HepG2 (cell line): Measurements from ENCODE around the gene SIGMAR1. TPM values are rescaled to one million over a fixed set of nuclear protein-coding genes. Genes with fewer than 3 reads are reported as not detected.

ENCODE experiments used
- CBX5 ChIP-seq: sonication (generic); formaldehyde crosslinking; IDR thresholded peaks from 2 replicates; pipeline ENCODE4 v1.4.0; 2020; ENCODE audit warnings: missing genetic modification reagents, borderline replicate concordance
- CEBPG ChIP-seq: IDR thresholded peaks from 2 replicates; pipeline ENCODE4 v1.6.1; 2016
- ELF4 ChIP-seq: sonication (generic); formaldehyde crosslinking; IDR thresholded peaks from 2 replicates; pipeline ENCODE4 v1.5.0; 2020; ENCODE audit warnings: missing genetic modification reagents, mild to moderate bottlenecking, moderate library complexity, borderline replicate concordance
- GATA4 ChIP-seq: sonication (generic); IDR thresholded peaks from 2 replicates; pipeline ENCODE4 v1.6.1; 2016; ENCODE audit warnings: antibody characterized with exemption, low read depth, borderline replicate concordance
- HIVEP1 ChIP-seq: sonication (generic); formaldehyde crosslinking; IDR thresholded peaks from 2 replicates; pipeline ENCODE4 v1.4.0; 2020; ENCODE audit warnings: mild to moderate bottlenecking, missing genetic modification reagents
- IKZF4 ChIP-seq: sonication (generic); formaldehyde crosslinking; IDR thresholded peaks from 2 replicates; pipeline ENCODE4 v1.5.1; 2020; ENCODE audit warnings: borderline replicate concordance, mild to moderate bottlenecking, low read depth, missing genetic modification reagents; ENCODE audit errors: not compliant biosample characterization
- IRX3 ChIP-seq: sonication (generic); formaldehyde crosslinking; IDR thresholded peaks from 2 replicates; pipeline ENCODE4 v1.8.1; 2023; ENCODE audit warnings: mild to moderate bottlenecking, low read depth, missing genetic modification reagents, borderline replicate concordance
- KDM3A ChIP-seq: IDR thresholded peaks from 2 replicates; pipeline ENCODE4 v1.6.1; 2018; ENCODE audit warnings: low read depth, missing compliant biosample characterization
- NR3C1 ChIP-seq: sonication (generic); formaldehyde crosslinking; IDR thresholded peaks from 2 replicates; pipeline ENCODE4 v1.4.0; 2020; ENCODE audit warnings: missing genetic modification reagents
- PHB2 ChIP-seq: fragments of 450-650 bp; IDR thresholded peaks from 2 replicates; pipeline ENCODE4 v1.6.1; 2018; ENCODE audit not compliant: partially characterized antibody
- PHF8 ChIP-seq: sonication (generic); formaldehyde crosslinking; IDR thresholded peaks from 2 replicates; pipeline ENCODE4 v1.5.0; 2020; ENCODE audit warnings: missing genetic modification reagents
- SMAD1 ChIP-seq: sonication (generic); formaldehyde crosslinking; IDR thresholded peaks from 2 replicates; pipeline ENCODE4 v1.4.0; 2020; ENCODE audit warnings: missing genetic modification reagents, low read depth, mild to moderate bottlenecking, borderline replicate concordance
- SP4 ChIP-seq: sonication (generic); formaldehyde crosslinking; IDR thresholded peaks from 2 replicates; pipeline ENCODE4 v1.8.1; 2023; ENCODE audit warnings: mild to moderate bottlenecking, missing genetic modification reagents
- TBX2 ChIP-seq: sonication (generic); formaldehyde crosslinking; IDR thresholded peaks from 2 replicates; pipeline ENCODE4 v1.5.0; 2020; ENCODE audit warnings: missing genetic modification reagents, mild to moderate bottlenecking, borderline replicate concordance
- TCF7L2 ChIP-seq: IDR thresholded peaks from 2 replicates; pipeline ENCODE4 v1.6.1; 2011; ENCODE audit warnings: mild to moderate bottlenecking, low read depth, low read length, moderate library complexity
- YEATS4 ChIP-seq: sonication (generic); formaldehyde crosslinking; IDR thresholded peaks from 2 replicates; pipeline ENCODE4 v1.4.0; 2020; ENCODE audit warnings: missing genetic modification reagents, borderline replicate concordance
- ZBTB3 ChIP-seq: sonication (generic); formaldehyde crosslinking; IDR thresholded peaks from 2 replicates; pipeline ENCODE4 v1.4.0; 2020; ENCODE audit warnings: low read depth, mild to moderate bottlenecking, moderate library complexity, missing genetic modification reagents, borderline replicate concordance
- ZFP37 ChIP-seq: sonication (generic); formaldehyde crosslinking; IDR thresholded peaks from 2 replicates; pipeline ENCODE4 v1.4.0; 2020; ENCODE audit warnings: missing genetic modification reagents, borderline replicate concordance
- ZNF660 ChIP-seq: sonication (generic); formaldehyde crosslinking; IDR thresholded peaks from 2 replicates; pipeline ENCODE4 v1.5.1; 2020; ENCODE audit warnings: mild to moderate bottlenecking, low read depth, missing genetic modification reagents, borderline replicate concordance
- ZNF782 ChIP-seq: sonication (generic); formaldehyde crosslinking; IDR thresholded peaks from 2 replicates; pipeline ENCODE4 v1.4.0; 2020; ENCODE audit warnings: missing genetic modification reagents, mild to moderate bottlenecking, borderline replicate concordance
- ZNF891 ChIP-seq: sonication (generic); formaldehyde crosslinking; IDR thresholded peaks from 2 replicates; pipeline ENCODE4 v1.5.0; 2020; ENCODE audit warnings: mild to moderate bottlenecking, missing genetic modification reagents
- polyA plus RNA-seq, 8 experiments: library from polyadenylated mRNA; depleted of rRNA in 3 of 8; stranded (reverse) in 7 of 8; unstranded in 1 of 8; fragments of >200 nt; fragmentation: Illumina TruSeq in 4 of 8; extraction: Trizol in 4 of 8; gene quantifications; 2 replicates each; pipeline versions ENCODE4 v1.2.1 to v1.2.3, GENCODE V29; 2011 to 2016; ENCODE audit warnings: low read depth in 4 of 8, missing spikeins in 1 of 8, mixed read lengths in 1 of 8; ENCODE audit not compliant: insufficient read depth in 1 of 8
- total RNA-seq, 5 experiments: library from RNA; depleted of rRNA; stranded (reverse); fragments of >200 nt; fragmentation: Illumina TruSeq; extraction: Trizol; gene quantifications; 2 replicates each; pipeline ENCODE4 v1.2.3, GENCODE V29; 2016; ENCODE audit warnings: low read depth in 1 of 5
- TF ChIP-seq, protein P1 (sequence below): IDR thresholded peaks from 2 replicates; pipeline ENCODE4 v1.6.1; 2016; ENCODE audit warnings: missing genetic modification reagents, missing compliant biosample characterization
- TF ChIP-seq, protein P2 (sequence below): sonication (generic); formaldehyde crosslinking; IDR thresholded peaks from 2 replicates; pipeline ENCODE4 v1.8.0; 2022; ENCODE audit warnings: missing genetic modification reagents, low read depth, mild to moderate bottlenecking, borderline replicate concordance
- TF ChIP-seq, protein P3 (sequence below): conservative IDR thresholded peaks from 2 replicates; pipeline ENCODE4 v1.6.1; 2018; ENCODE audit warnings: missing genetic modification reagents
- TF ChIP-seq, protein P4 (sequence below): sonication (generic); formaldehyde crosslinking; IDR thresholded peaks from 2 replicates; pipeline ENCODE4 v1.4.0; 2020; ENCODE audit warnings: missing genetic modification reagents, borderline replicate concordance
- TF ChIP-seq, protein P5 (sequence below): sonication (generic); formaldehyde crosslinking; IDR thresholded peaks from 2 replicates; pipeline ENCODE4 v1.4.0; 2020; ENCODE audit warnings: missing genetic modification reagents

Gene SIGMAR1
- total and polyA plus RNA-seq, 2 of the 13 experiments (the other 11 are each of a cell fraction or from before 2014, with no cell fraction given) = 38.9 to 60.8 TPM

DNA sequence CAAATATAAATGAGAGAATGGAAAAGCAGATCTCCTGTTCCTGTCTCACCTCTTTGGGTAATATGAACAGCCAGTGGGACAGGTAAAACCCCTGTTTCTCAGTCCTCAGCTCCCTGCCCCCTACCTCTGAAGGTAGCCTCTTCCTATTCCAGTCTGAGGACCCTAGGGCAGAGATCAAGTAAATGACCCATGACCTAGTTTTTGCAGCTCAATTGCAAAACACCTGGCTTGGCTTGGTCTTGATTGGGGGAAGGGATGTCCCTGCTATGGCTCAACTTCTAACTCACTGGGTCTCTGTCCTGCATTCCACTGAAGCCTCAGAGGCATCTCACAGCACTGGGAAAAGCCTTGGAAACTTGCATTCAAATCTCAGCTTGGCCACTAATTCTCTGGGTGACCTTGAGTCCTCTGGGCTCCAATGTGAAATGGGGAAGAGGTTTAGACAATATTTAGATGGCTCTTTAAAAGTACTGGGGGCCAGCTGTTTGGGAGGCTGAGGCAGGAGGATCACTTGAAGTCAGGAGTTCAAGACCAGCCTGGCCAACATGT, 7.3 kb upstream of the SIGMAR1 start (continued):
- TF ChIP-seq YEATS4 (CRISPR knock-in tag) (no peak), NR3C1 (CRISPR knock-in tag) (no peak), CBX5 (CRISPR knock-in tag) (peak; percentile 81; the same call in 1 of the 2 replicates), HIVEP1 (CRISPR knock-in tag) (no peak), KDM3A (CRISPR knock-in tag) (no peak), ZBTB3 (0 out of 2 replicates have a peak, but pooled peaks have one; percentile 45), GATA4 (no peak), SMAD1 (CRISPR knock-in tag) (no peak), ZNF891 (CRISPR knock-in tag) (no peak), TBX2 (CRISPR knock-in tag) (peak; percentile 53; the same call in 1 of the 2 replicates), TCF7L2 (no peak), ZFP37 (CRISPR knock-in tag) (no peak), SP4 (no peak; the same call in 1 of the 2 replicates), CEBPG (peak; percentile 93), PHF8 (CRISPR knock-in tag) (no peak), ZNF660 (CRISPR knock-in tag) (no peak), PHB2 (no peak), ZNF782 (CRISPR knock-in tag) (no peak), IRX3 (CRISPR knock-in tag) (no peak), IKZF4 (CRISPR knock-in tag) (no peak), ELF4 (CRISPR knock-in tag) (no peak)
- TF ChIP-seq, protein P1, sequence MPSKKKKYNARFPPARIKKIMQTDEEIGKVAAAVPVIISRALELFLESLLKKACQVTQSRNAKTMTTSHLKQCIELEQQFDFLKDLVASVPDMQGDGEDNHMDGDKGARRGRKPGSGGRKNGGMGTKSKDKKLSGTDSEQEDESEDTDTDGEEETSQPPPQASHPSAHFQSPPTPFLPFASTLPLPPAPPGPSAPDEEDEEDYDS (CRISPR knock-in tag) = no peak
- TF ChIP-seq, protein P2, sequence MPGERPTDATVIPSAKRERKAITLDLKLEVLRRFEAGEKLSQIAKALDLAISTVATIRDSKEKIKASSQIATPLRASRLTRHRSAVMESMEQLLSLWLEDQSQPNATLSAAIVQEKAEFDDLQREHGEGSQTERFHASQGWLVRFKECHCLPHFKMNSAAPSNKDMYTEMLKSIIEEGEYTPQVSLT (CRISPR knock-in tag) = no peak
- TF ChIP-seq, protein P3, sequence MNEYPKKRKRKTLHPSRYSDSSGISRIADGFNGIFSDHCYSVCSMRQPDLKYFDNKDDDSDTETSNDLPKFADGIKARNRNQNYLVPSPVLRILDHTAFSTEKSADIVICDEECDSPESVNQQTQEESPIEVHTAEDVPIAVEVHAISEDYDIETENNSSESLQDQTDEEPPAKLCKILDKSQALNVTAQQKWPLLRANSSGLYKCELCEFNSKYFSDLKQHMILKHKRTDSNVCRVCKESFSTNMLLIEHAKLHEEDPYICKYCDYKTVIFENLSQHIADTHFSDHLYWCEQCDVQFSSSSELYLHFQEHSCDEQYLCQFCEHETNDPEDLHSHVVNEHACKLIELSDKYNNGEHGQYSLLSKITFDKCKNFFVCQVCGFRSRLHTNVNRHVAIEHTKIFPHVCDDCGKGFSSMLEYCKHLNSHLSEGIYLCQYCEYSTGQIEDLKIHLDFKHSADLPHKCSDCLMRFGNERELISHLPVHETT = no peak
- TF ChIP-seq, protein P4, sequence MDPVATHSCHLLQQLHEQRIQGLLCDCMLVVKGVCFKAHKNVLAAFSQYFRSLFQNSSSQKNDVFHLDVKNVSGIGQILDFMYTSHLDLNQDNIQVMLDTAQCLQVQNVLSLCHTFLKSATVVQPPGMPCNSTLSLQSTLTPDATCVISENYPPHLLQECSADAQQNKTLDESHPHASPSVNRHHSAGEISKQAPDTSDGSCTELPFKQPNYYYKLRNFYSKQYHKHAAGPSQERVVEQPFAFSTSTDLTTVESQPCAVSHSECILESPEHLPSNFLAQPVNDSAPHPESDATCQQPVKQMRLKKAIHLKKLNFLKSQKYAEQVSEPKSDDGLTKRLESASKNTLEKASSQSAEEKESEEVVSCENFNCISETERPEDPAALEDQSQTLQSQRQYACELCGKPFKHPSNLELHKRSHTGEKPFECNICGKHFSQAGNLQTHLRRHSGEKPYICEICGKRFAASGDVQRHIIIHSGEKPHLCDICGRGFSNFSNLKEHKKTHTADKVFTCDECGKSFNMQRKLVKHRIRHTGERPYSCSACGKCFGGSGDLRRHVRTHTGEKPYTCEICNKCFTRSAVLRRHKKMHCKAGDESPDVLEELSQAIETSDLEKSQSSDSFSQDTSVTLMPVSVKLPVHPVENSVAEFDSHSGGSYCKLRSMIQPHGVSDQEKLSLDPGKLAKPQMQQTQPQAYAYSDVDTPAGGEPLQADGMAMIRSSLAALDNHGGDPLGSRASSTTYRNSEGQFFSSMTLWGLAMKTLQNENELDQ (CRISPR knock-in tag) = no peak
- TF ChIP-seq, protein P5, sequence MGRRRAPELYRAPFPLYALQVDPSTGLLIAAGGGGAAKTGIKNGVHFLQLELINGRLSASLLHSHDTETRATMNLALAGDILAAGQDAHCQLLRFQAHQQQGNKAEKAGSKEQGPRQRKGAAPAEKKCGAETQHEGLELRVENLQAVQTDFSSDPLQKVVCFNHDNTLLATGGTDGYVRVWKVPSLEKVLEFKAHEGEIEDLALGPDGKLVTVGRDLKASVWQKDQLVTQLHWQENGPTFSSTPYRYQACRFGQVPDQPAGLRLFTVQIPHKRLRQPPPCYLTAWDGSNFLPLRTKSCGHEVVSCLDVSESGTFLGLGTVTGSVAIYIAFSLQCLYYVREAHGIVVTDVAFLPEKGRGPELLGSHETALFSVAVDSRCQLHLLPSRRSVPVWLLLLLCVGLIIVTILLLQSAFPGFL (CRISPR knock-in tag) = no peak
